ENCODE data around the gene HECTD4.

GRCh38 chr12:112216223-112216622, 166.0 kb downstream of the HECTD4 start:
- TF ChIP-seq CTCF (IDR thresholded peaks at IDR 0.05) (no peak), EZH2 (IDR thresholded peaks at IDR 0.05; ENCODE audit: borderline replicate concordance, insufficient read depth, low read depth, low read length, poor library complexity, severe bottlenecking) (no peak)

Data from B cell (primary cell).